Fibroblast of lung (primary cell): ENCODE results near the gene CNGA2.

Experiments used
- EZH2 ChIP-seq: IDR thresholded peaks from 2 replicates; pipeline ENCODE4 v1.5.1; 2012; ENCODE audit warnings: low read length, control low read depth, mild to moderate bottlenecking; ENCODE audit errors: missing control alignments
- TF ChIP-seq, protein P1 (sequence below), 2 donors: IDR thresholded peaks in 1 of 2; conservative IDR thresholded peaks in 1 of 2; 1 replicate in 1 of 2; 2 replicates in 1 of 2; pipeline ENCODE4 v1.5.1; 2011 to 2012; ENCODE audit warnings: low read length in 2 of 2, control low read depth in 1 of 2, inconsistent platforms in 1 of 2, low read depth in 1 of 2, mild to moderate bottlenecking in 1 of 2

- TF ChIP-seq EZH2, result no peak
- TF ChIP-seq, protein P1, sequence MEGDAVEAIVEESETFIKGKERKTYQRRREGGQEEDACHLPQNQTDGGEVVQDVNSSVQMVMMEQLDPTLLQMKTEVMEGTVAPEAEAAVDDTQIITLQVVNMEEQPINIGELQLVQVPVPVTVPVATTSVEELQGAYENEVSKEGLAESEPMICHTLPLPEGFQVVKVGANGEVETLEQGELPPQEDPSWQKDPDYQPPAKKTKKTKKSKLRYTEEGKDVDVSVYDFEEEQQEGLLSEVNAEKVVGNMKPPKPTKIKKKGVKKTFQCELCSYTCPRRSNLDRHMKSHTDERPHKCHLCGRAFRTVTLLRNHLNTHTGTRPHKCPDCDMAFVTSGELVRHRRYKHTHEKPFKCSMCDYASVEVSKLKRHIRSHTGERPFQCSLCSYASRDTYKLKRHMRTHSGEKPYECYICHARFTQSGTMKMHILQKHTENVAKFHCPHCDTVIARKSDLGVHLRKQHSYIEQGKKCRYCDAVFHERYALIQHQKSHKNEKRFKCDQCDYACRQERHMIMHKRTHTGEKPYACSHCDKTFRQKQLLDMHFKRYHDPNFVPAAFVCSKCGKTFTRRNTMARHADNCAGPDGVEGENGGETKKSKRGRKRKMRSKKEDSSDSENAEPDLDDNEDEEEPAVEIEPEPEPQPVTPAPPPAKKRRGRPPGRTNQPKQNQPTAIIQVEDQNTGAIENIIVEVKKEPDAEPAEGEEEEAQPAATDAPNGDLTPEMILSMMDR (conservative IDR thresholded peaks at IDR 0.05 in 1 of 2, IDR thresholded peaks at IDR 0.05 in 1 of 2; ENCODE audit: low read depth in 1 of 2, low read length in 2 of 2), result no peak
Measured at GRCh38 chrX:151710457-151710856, 24.1 kb upstream of the CNGA2 start.
